MM.1S (cell line): ENCODE measurements around the gene FOXK2.
"Not testable (repeated sequence)": the region's sequence is repeated elsewhere in the genome, so short reads cannot be mapped to it uniquely, and the experiment has no call there.

Experiments used
- CTCF ChIP-seq: fragments of 300-600 bp; sonication (generic); IDR thresholded peaks from 2 replicates; pipeline ENCODE4 v1.5.1; 2016; ENCODE audit warnings: antibody characterized with exemption, low read length, mixed read lengths
- EZH2 ChIP-seq: fragments of 300-600 bp; sonication (generic); optimal IDR thresholded peaks from 2 replicates; pipeline ENCODE3; 2017; ENCODE audit warnings: low read depth, mild to moderate bottlenecking, antibody characterized with exemption, low read length, mixed read lengths
- EZH2phosphoT487 ChIP-seq: fragments of 300-600 bp; sonication (generic); IDR thresholded peaks from 2 replicates; pipeline ENCODE4 v1.6.1; 2018; ENCODE audit warnings: antibody characterized with exemption, low read length

DNA sequence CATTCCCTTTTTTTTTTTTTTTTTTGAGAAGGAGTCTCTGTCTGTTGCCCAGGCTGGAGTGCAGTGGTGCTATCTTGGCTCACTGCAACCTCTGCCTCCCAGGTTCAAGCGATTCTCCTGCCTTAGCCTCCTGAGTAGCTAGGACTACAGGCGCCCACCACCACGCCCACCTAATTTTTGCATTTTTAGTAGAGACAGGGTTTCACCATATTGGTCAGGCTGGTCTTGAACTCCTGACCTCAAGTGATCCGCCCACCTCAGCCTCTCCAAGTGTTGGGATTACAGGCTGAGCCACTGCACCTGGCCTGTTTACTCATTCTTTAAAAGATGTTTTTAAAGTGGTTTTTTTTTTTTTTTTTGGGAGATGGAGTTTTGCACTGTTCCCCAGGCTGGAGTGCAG lies 44.2 kb downstream of the FOXK2 start:
- TF ChIP-seq EZH2phosphoT487, CTCF, EZH2: not testable (repeated sequence)
